ENCODE data around the gene AK2.
"Not testable (repeated sequence)": the region's sequence is repeated elsewhere in the genome, so short reads cannot be mapped to it uniquely, and the experiment has no call there.

AK2 gene

DNA sequence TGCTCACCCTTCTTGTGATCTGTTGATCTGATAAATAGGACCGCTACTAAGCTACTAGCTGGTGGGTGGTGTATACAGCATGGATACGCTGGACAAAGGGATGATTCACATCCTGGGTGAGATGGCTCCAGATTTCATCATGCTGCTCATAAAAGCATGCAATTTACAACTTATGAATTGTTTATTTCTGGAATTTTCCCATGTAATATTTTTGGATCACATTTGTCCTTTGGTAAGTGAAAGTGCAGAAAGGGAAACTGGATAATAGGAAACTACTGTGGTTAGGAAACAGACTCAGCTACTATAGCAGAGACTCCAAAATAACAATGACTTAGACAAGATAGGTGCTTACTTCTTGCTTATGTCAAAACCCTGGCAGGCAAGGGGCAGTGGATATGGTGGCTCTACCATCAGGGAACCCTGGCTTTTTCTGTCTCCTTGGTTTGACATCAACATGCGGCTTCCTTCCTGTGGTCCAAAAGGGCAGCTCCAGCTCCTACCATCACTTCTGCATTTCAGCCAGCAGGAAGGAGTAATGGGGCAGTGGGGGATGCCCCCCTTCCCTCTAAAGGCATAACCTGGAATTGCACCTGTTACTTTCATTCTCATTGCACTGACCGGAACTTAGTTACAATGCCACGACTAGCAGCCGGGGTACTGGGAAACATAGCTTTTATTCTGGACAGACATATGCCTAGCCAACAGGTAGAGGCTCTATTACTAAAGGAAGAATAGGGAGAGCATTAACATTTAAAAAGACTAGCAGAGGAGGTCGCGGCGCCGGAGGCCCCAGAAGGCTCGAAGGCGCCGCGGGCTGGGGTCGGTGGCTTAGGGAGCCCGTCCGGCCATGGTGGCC lies 13.8 kb upstream of the AK2 start:
- DNase-seq, result no peak

DNA sequence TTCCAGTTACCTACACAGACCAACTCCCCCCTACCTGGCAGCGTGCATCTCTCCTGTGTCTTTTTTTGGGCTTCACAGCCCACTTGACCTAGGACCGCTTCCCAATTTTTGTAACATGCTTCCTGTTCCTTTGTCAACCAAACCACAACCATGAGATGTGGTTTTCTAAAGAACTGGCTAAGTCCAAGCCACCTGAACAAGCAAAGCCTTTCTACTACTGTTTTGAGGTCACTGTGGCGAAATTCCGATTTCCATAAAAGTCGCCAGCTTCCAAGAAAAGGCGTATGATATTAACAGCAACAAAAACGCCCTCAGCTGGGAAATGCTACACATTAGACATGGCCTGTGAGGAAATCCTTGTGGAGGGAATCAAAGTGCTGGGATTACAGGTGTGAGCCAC lies 12.7 kb upstream of the AK2 start:
- DNase-seq, result no peak

DNA sequence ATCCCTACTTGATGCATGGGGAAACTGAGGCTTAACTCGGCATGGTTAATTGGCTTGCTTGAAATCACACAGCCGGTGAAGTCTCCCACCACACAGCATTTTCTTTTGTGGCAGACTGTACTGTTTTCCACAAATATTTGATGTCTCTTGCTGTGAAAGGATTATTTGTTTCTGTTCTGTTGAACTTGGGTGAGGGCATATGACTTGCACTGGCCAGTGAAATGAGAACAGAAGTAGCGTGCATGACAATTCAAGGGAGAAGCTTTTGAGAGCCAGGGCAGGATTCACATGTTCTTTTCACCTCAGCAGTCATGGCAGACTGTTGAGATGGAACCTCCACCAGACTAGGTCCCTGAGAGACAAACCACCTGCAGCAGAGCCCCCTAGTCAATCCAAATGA lies 11.7 kb upstream of the AK2 start:
- DNase-seq, result no peak

DNA sequence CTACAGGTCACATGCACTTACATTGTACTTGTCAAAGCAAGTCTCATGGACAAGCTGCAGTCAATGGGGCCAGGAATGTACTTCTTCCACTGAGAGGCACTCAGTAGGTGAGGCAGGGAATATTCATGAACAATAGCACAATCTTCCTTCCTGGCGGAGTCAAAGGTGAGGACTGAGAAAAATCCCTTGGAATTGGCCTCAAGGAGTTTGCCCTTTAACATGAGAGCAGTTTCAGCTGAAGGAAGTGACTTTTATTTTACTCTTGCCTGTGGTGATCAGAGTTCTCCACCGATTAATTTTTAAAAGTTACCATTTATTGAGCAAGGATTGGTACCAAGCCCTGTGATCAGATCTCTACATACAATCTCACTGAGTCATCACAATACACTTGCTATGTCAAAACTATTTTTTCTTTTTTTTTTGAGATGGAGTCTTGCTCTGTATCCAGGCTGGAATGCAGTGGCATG lies 11.2 kb upstream of the AK2 start:
- DNase-seq, result no peak

DNA sequence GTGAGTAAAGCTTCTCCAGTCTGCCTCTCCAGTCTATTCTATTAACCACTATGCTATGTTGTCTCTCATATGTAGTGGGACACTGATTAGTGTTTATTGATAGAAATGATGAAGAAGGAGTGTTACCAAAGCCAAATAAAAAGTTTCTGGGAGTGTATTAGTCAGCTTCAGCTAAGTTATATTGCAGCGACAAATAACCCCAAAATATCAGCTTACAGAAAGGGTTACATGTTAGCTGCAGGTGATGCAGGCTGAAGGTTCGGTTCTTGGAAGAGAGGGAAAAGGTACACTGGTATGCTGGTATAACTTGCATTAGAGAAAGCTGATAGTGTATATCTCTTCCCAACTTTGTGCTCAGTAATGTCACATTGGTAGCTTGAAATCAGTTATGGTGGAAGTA lies 10.6 kb upstream of the AK2 start:
- DNase-seq, result no peak

DNA sequence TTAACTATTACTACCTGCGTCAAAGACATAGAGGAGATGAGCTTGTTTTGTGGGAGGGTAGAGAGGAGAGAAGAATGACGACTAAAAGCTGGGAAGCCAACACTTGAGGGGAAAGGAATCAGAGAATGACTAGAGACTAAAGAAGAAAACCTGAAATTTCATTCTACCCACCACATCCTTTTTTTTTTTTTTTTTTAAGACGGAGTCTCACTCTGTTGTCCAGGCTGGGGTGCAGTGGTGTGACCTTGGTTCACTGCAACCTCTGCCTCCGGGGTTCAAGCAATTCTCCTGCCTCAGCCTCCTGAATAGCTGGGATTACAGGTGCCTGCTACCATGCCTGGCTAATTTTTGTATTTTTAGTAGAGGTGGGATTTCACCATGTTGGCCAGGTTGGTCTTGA lies 9.6 kb upstream of the AK2 start:
- not testable (repeated sequence) for DNase-seq

DNA sequence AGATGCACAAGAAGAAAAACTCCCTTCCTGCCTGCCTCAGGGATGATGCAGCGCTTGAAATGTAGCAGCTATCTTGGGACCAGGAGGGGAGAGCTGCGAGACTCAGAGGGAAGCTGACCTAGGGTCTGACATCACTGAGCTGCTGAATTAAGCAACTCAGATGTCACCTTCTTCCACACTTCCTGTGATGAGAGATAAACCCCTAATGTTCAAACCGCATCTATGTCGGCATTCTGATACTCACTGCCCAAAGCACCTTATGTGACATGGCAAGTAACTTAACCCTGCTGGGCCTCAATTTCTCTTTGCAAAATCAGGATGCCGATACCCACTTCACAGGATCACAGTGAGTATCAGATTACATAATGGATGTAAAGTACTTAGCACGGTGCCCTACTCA lies 9.1 kb upstream of the AK2 start:
- no peak for DNase-seq

DNA sequence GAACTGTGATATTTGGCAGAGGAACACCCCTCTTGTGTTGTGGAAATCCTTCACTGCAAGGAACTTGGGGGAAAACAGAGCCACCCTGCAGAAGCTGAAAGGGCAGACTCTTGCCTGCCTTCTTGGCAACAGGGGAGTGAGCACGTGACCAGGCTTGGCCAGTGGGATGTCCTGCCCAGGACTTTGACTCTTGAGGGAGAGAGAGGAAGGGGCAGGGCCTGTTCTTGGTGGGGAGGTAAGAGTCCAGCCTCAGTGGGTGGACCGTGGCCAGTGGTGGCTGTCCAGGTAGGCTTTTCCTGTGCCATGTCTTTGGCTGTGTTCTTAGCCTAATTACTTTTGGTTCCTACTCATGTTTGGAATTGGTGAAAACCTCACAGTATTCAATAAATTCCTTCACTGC lies 8.6 kb upstream of the AK2 start:
- DNase-seq, result no peak

DNA sequence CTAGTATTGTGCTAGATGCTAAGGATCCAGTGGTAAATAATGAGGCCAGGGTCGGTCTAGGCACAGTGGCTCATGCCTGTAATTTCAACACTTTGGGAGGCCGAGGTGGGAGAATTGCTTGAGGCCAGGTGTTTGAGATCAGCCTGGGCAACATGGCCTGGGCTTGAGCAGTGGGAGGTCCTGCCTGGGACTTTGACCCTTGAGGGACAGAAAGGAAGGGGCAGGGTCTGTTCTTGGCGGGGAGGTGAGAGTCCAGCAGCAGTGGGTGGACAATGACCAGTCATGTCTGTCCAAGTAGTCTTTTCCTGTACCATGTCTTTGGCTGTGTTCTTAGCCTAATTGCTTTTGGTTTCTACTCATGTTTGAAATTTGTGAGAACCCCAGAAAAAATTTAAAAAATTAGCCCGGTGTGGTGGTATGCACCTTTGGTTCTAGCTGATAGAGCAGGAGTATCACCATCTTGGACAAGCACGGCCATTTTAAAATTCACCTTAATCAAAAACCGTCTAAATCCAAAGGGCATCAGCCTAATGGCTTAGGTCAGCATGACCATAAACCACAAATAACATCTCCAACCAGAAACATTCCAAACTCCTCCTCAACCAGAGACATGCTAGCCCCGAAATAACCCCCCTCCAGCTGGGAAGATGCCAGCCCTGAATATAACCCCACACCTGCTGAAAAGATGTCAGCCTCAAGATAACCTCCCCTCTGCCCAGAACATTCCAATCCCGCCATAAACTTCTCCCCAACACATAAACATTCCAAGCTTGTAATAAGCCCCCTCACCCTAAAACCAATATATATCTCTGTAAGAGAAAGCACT lies 6.8 kb upstream of the AK2 start:
- no peak for DNase-seq

DNA sequence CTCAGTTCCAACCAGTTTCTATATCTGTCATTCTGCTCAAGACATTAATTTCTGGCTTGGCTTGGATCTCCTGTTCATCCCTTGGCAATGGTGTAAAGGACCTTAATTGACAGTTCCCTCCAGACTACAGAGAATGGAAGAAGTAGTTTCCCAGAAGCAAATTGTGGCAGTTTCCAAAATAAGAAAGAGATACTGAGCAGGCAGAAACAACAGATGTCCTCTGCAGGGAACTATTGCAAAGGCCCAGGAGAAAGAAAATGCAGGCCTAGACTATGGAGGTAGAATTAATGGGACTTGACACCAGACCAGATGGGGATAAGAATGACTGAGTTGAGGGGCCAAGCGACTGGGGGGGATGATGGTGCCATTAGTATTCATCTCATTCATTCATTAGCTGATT lies 6.1 kb upstream of the AK2 start:
- no peak for DNase-seq

DNA sequence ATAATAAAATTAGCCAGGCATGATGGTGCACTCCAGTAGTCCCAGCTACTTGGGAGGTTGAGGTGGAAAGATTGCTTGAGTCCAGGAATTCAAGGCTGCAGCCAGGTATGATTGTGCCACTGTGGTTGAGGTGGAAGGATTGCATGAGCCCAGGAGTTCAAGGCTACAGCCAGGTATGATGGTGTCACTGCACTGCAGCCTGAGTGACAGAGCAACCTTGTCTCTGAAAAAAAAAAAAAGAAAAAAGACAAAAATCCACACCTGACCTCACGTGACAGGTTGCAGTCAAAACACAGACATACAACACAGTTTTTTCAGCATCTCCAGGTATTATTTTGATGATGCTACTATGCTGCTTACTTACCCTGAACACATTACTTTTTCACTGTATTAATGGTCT lies 4.3 kb upstream of the AK2 start:
- DNase-seq, result no peak

DNA sequence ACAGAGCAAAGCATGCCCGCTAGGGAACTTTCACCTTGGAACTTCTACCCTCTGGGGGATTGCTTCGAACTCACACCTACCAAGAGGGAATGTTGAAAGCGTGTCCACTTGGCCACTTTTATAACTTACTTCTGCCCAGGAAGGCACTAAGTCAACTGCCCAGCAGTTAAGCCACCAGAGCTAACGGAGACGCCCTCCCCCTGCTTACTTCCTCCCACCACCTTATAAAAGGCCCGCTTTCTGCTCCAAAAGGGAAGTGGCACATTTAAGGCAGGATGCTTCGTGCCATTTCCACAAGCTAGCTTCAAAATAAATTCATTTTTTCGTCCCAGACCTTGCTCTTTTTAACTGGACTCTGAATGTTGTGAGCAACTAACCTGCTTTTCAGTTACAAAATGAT lies 3.2 kb upstream of the AK2 start:
- no peak for DNase-seq

DNA sequence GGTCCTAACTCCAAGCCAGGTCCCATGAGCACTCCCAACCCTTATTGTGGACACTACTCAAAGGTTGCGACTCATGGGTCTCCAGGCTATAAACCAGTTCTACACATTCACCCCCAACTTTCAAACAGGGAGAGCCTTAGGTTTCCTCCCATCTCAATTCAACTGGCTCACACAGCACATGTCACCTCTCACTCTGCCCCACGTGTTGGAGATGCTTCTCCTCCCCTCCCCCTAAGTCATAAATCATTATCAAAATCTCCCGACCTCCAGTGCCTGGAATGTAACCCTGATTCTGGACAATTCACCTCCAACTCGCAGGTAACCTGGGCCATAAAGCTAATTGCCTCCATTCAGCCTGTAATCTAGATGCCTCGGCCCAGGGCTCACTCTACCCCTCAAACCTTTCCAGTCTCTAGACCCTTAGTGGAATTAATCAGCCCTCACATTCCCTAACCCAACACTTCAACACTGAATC lies 595 bp downstream of the AK2 start:
- no peak for DNase-seq

DNA sequence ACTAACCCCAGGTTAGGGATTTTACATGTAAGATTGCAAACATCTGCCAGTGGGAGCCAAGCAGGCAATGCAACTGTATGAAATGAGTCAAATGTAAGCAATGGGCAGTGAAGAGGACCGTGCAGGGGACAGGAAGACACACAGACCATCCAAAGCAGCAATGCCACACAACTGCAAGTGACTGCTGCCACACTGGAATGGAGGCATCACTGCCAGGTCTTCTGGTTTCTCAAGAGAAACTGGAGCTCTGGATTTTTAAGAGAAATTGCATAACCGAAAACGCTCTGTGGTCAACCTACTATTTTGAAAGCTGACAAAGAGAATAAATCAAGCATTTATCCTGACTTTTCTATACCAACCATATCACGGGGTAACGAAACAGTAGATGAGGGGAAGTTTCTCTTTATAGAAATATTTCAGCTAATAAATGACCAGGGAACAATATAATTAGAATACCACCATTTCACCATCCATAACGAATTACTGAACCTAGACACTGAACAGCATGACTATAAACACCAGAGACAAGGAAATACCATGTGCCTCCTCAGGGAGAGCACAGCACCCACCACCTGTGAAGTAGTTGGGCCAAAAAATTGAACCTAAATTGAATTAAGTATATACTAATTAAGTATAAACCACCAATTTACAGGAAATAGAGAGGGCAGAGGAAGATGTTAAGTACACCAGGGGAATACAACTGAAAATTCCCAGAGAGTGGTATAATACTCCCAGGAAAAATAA lies 4.4 kb downstream of the AK2 start:
- no peak for DNase-seq

DNA sequence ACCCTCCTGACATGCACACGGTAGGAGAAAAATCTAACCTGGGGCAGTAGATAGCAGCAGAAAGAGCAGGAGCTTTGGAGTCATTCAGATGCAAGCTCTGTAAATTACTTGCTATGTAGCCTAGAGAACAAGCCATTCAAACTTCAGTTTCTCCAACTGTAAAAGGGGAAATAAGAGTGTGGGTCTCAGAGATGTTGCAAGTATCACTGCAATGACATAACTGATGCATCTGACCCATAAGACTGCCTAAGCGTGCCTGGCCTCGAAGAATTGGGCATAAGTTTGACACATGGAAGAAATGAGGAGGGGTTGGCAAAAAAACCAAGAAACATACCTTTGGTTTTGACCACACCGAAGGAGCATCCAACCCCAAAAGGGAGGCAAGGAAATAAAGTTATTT lies 5.2 kb downstream of the AK2 start:
- no peak for DNase-seq

DNA sequence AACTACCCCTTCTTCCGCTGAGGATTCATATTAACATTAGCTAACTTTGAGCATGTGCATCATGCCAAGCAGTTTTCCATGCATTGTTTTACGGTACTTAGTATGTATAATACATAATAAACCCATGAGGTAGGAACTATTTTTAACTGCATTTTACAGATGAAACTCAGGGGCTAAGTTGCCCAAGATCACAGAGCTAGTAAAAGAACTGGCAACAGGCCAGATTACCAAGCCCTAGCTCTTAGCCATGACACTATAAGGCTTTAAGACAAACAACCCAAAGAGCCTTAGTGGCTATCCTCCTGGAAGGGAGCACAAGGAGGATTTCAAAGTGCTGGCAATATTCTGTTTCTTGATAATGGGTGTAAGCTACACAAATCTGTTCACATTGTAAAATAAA lies 6.1 kb downstream of the AK2 start:
- no peak for DNase-seq

DNA sequence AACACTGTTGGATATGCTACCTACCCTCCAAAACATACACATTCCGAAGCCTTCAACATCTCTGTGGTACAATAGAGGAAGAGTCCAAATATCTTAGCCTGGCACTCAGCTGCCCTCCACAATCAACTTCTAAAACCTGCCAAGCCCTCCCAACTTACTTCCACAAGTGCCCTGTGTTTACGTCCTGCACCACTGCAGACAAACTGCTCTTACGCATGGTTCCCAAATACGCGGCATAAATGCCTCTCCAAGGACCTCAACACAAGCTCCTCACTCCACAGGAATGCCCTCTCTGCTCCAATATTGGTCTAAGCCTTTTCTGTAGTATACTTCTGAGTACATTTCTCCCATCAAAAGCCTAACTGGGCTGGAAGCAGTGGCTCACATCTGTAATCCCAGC lies 6.8 kb downstream of the AK2 start:
- no peak for DNase-seq

DNA sequence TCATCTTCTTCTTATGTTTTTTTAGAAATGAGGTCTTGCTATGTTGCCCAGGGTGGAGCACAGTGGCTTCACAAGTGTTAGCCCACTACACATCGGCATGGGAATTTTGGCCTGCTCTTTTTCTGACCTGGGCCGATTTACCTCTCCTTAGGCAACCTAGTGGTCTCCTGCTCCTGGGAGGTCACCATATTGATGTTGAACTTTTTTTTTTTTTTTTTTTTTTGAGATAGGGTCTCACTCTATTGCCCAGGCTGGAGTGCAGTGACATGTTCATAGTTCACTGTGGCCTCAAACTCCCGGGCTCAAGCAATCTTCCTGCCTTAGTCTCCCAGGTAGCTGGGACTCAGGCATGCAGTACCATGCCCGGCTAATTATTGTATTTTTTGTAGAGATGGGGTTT lies 7.5 kb downstream of the AK2 start:
- no peak for DNase-seq

DNA sequence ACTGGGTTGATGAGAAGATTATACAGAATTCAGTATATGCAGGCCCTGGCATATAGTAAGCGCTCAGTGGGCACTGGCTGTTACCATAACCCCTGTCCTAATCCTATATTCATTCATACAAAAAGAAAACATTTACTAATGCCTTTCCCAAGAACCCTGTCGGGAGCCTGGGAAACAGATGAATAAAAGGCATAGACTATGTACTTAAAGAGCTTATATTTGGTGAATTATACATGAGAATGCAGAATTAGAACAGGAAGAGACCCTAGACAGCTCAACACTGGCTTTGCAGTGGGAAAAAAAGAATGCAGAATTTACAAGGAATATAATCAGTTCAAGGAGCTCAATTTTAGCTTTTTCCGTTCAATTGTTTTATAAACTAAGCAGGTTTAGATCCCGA lies 10.9 kb downstream of the AK2 start:
- DNase-seq, result no peak

DNA sequence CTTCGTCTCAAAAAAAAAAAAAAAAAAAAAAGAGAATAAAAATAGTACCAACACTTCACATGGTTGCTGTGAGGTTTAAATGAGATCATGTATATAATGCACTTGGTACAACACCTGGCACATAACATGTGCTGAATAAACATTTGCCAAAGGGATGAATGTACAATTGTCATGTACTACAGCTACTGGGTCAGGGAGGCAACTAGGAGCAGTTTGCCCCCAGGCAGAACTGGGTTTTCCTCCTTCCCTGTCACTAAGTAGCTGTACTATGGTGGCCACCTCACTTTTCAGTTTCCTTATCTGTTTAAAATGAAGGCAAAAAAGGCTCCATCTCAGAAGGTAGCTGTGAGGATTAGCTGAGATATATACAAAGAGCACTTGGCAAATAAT lies 11.5 kb downstream of the AK2 start:
- no peak for DNase-seq

DNA sequence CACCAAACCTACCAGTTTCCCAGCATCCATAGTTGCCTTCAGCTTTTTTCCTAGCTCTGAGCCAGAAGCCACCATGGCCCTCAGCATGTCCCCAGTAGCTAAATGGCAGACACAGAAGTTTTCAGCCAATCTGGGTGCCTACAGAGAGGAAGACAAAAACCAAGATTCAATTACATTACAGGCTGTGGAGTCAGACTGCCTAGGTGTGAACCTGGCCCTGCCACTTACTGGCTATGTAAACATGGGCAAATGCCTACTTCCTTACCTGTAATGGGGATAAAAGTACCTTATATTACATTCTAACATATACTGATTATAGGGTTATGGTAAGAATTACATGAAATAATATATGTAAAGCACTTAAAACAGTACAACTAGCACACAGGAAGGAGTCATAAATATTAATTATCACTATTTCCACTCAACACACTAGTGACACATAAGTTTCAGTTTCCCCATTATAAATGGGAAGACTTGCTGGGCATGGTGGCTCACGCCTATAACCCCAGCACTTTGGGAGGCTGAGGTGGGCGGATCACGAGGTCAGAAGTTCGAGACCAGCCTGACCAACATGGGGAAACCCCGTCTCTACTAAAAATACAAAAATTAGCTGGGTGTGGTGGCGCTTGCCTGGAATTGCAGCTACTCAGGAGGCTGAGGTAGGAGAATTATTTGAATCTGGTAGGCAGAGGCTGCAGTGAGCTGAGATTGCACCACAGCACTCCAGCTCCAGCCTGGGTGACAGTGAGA lies 12.1 kb downstream of the AK2 start:
- not testable (repeated sequence) for DNase-seq

DNA sequence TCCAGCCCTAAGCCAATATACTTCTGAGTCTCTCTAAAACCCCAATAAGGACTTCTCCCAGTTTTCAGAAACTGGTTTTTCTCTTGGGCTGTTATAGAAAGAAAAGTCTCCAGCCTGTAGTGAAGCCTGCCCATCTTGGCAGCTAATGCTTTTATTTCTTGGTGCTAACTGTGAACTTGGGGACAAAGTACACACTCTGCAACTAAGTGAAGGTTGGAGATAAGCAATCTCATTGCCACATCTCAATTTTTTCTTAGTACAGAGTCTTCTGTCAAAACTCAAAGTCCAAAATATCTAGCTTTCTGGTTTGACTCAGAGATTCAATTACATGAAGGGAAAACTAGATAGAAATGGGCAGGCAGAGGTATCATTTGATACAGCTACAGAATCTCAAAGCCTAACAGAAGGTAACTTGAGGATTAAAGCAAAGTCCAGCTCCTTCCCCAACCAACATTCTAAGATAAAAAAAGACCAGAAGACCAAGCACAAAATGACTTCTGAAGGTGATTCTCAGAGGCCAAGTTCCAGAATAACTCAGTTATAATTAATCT lies 14.0 kb downstream of the AK2 start:
- no peak for DNase-seq
